H9 (cell line): Measurements from ENCODE around the gene RNU1-3. TPM values are rescaled to one million over a fixed set of nuclear protein-coding genes. Genes with fewer than 3 reads are reported as not detected.
A peak's percentile ranks its signal among the peaks of the same experiment; 100 is the strongest.
"Not testable (repeated sequence)": the region's sequence is repeated elsewhere in the genome, so short reads cannot be mapped to it uniquely, and the experiment has no call there.

Experiments used
- DNase-seq: peaks from one replicate; pipeline ENCODE4 v3.0.0-alpha.2; 2017
- H2AFZ ChIP-seq: one replicate; pipeline ENCODE4 v1.6.1; 2013; ENCODE audit warnings: mild to moderate bottlenecking, low read length, control low read depth, moderate library complexity
- H2AK5ac ChIP-seq: 2 replicates; pipeline ENCODE4 v1.6.1; 2013; ENCODE audit warnings: low read length, control low read depth, mixed read lengths; ENCODE audit not compliant: insufficient read length
- H2BK120ac ChIP-seq: one replicate; pipeline ENCODE4 v1.6.1; 2013; ENCODE audit warnings: low read depth, mild to moderate bottlenecking, low read length, control low read depth, inconsistent platforms; ENCODE audit not compliant: poor library complexity, severe bottlenecking
- H2BK12ac ChIP-seq: 2 replicates; pipeline ENCODE4 v1.6.1; 2013; ENCODE audit warnings: low read length, control low read depth, mixed read lengths, low read depth; ENCODE audit not compliant: insufficient read length
- H2BK15ac ChIP-seq: 2 replicates; pipeline ENCODE4 v1.6.1; 2013; ENCODE audit warnings: low read depth, low read length, control low read depth
- H2BK20ac ChIP-seq: one replicate; pipeline ENCODE4 v1.6.1; 2013; ENCODE audit warnings: low read depth, mild to moderate bottlenecking, low read length, control low read depth, inconsistent platforms; ENCODE audit not compliant: poor library complexity, severe bottlenecking
- H2BK5ac ChIP-seq: 2 replicates; pipeline ENCODE4 v1.6.1; 2013; ENCODE audit warnings: low read length, control low read depth, mixed read lengths; ENCODE audit not compliant: insufficient read length
- H3K14ac ChIP-seq: 2 replicates; pipeline ENCODE4 v1.6.1; 2013; ENCODE audit warnings: low read length, control low read depth; ENCODE audit not compliant: insufficient read depth
- H3K18ac ChIP-seq: 2 replicates; pipeline ENCODE4 v1.6.1; 2013; ENCODE audit warnings: low read depth, mild to moderate bottlenecking, mixed read lengths, low read length, control low read depth; ENCODE audit not compliant: insufficient read length
- H3K23ac ChIP-seq: 2 replicates; pipeline ENCODE4 v1.6.1; 2013; ENCODE audit warnings: low read length, control low read depth, mixed read lengths, low read depth; ENCODE audit not compliant: insufficient read length
- H3K23me2 ChIP-seq: 2 replicates; pipeline ENCODE4 v1.6.1; 2013; ENCODE audit warnings: low read depth, mild to moderate bottlenecking, mixed read lengths, low read length, control low read depth; ENCODE audit not compliant: insufficient read length, poor library complexity, severe bottlenecking
- H3K27ac ChIP-seq: 2 replicates; pipeline ENCODE4 v1.5.1; 2013; ENCODE audit warnings: low read length, control low read depth, mixed read lengths, low read depth; ENCODE audit not compliant: insufficient read length
- H3K27me3 ChIP-seq: 2 replicates; pipeline ENCODE4 v1.6.1; 2013; ENCODE audit warnings: low read length, control low read depth, inconsistent platforms; ENCODE audit not compliant: insufficient read depth
- H3K4ac ChIP-seq: 2 replicates; pipeline ENCODE4 v1.6.1; 2013; ENCODE audit warnings: low read depth, mild to moderate bottlenecking, control low read depth, inconsistent platforms, low read length, moderate library complexity
- H3K4me1 ChIP-seq: 2 replicates; pipeline ENCODE4 v1.6.1; 2013; ENCODE audit warnings: low read length, control low read depth, inconsistent platforms; ENCODE audit not compliant: insufficient read depth
- H3K4me2 ChIP-seq: 2 replicates; pipeline ENCODE4 v1.6.1; 2013; ENCODE audit warnings: low read length, control low read depth, mixed read lengths; ENCODE audit not compliant: insufficient read length, insufficient read depth
- H3K56ac ChIP-seq: 2 replicates; pipeline ENCODE4 v1.6.1; 2013; ENCODE audit warnings: low read depth, mild to moderate bottlenecking, mixed read lengths, low read length, control low read depth; ENCODE audit not compliant: insufficient read length
- H3K79me1 ChIP-seq: 2 replicates; pipeline ENCODE4 v1.6.1; 2013; ENCODE audit warnings: low read depth, mild to moderate bottlenecking, moderate library complexity, low read length, control low read depth, inconsistent platforms; ENCODE audit not compliant: insufficient read depth, poor library complexity, severe bottlenecking
- H3K79me2 ChIP-seq: 2 replicates; pipeline ENCODE4 v1.6.1; 2013; ENCODE audit warnings: low read length, control low read depth, inconsistent platforms; ENCODE audit not compliant: insufficient read depth
- H3K9ac ChIP-seq: 2 replicates; pipeline ENCODE4 v1.6.1; 2013; ENCODE audit warnings: low read length, control low read depth, mixed read lengths; ENCODE audit not compliant: insufficient read length; ENCODE audit errors: extremely low read depth
- H3K9me3 ChIP-seq: one replicate; pipeline ENCODE4 v1.6.1; 2013; ENCODE audit warnings: low read depth, low read length, inconsistent platforms; ENCODE audit not compliant: control insufficient read depth
- H3T11ph ChIP-seq: one replicate; pipeline ENCODE4 v1.6.1; 2013; ENCODE audit warnings: mild to moderate bottlenecking, low read length, control low read depth, inconsistent platforms
- H4K20me1 ChIP-seq: one replicate; pipeline ENCODE4 v1.6.1; 2013; ENCODE audit not compliant: control insufficient read depth, insufficient read length, insufficient read depth
- H4K5ac ChIP-seq: 2 replicates; pipeline ENCODE4 v1.6.1; 2013; ENCODE audit warnings: low read depth, mild to moderate bottlenecking, mixed read lengths, low read length, control low read depth; ENCODE audit not compliant: insufficient read length
- H4K8ac ChIP-seq: replicated peaks from 2 replicates; pipeline ENCODE4 v1.6.1; 2013; ENCODE audit warnings: low read length, control low read depth, mixed read lengths, low read depth; ENCODE audit not compliant: insufficient read length
- H4K91ac ChIP-seq: 2 replicates; pipeline ENCODE4 v1.6.1; 2013; ENCODE audit warnings: low read depth, mild to moderate bottlenecking, moderate library complexity, mixed read lengths, low read length, control low read depth; ENCODE audit not compliant: insufficient read length
- H3K27ac Mint-ChIP-seq, 3 experiments: 2 replicates in 2 of 3; 3 replicates in 1 of 3; pipeline ENCODE4 v1.8.0; 2020 to 2021; ENCODE audit warnings: mixed read lengths in 3 of 3, mild to moderate bottlenecking in 1 of 3, moderate library complexity in 1 of 3
- H3K27me3 Mint-ChIP-seq: 2 replicates; pipeline ENCODE4 v1.8.0; 2021; ENCODE audit warnings: low read depth, mild to moderate bottlenecking, moderate library complexity, mixed read lengths
- H3K36me3 Mint-ChIP-seq, 3 experiments: 2 replicates in 2 of 3; 3 replicates in 1 of 3; pipeline ENCODE4 v1.8.0; 2020 to 2021; ENCODE audit warnings: low read depth in 3 of 3, mixed read lengths in 3 of 3; ENCODE audit not compliant: insufficient read depth in 1 of 3
- H3K4me1 Mint-ChIP-seq, 2 experiments: 2 replicates each; pipeline ENCODE4 v1.8.0; 2020; ENCODE audit warnings: mixed read lengths in 2 of 2
- H3K4me3 Mint-ChIP-seq, 2 experiments: 2 replicates in 1 of 2; 3 replicates in 1 of 2; pipeline ENCODE4 v1.8.0; 2020 to 2021; ENCODE audit warnings: mild to moderate bottlenecking in 2 of 2, mixed read lengths in 2 of 2, moderate library complexity in 1 of 2
- H3K9me3 Mint-ChIP-seq, 2 experiments: 2 replicates in 1 of 2; 3 replicates in 1 of 2; pipeline ENCODE4 v1.8.0; 2020; ENCODE audit warnings: mild to moderate bottlenecking in 2 of 2, mixed read lengths in 2 of 2, moderate library complexity in 1 of 2
- WGBS: extraction: QIAGEN DNeasy Blood & Tissue Kit; methylation state at CpG from one replicate; pipeline ENCODE4 v1.1.7; 2013; ENCODE audit warnings: missing lambda C conversion rate, low lambda C conversion rate, mixed read lengths; ENCODE audit not compliant: insufficient read length; ENCODE audit errors: extremely low coverage; 5-methylcytosine and 5-hydroxymethylcytosine counted together
- total RNA-seq: library from RNA; stranded (reverse); gene quantifications from 2 replicates; pipeline ENCODE4 v1.2.1, GENCODE V29; 2021

RNU1-3 gene
- total RNA-seq, 1 experiment from 2014 or later: 2,051 TPM

DNA sequence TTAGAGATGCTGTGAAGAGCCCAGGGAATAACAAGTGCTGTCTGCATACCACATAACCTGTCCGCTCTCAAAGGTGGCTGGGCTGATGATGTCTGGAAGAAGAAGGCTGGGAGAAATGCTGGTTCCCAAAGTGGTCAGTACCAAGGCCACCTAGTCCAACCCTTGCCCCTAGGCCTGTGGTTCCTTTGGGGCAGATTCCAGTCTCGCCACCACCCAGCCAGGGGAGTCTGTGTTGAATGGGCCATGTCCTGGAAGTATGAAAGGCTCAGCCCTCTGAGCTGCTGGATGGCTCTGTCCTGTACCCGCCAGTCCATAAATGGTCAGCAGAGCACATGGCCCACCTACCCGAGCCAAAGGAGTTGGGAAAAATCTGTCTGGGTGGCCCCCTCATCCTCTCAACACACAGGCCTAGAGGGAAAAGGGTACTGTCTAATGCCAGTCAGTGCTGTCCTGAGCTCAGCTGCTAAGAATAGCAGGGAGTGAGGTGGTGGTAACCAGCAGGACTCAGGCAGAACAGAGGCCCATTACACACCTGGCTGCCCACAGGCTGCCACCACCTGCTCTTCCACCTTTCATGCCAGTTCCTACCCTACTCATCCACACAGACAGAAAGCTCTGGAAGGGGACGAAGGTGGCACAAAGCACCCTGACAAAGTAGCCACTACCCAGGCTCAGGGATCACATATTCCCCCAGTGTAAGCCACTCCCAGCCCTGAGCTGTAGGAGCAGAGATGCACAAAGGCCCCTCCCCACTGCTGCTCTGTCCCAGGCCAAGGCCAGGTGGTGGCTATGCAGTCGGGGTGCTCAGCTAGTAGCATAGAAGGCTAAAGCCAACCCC is 28.6 kb downstream of the RNU1-3 start:
- not testable (repeated sequence) for H4K8ac ChIP-seq, H3K27me3 ChIP-seq, H3K9me3 ChIP-seq, H3T11ph ChIP-seq, H2AK5ac ChIP-seq, H3K14ac ChIP-seq, H3K27ac ChIP-seq, H3K4me1 ChIP-seq, H3K18ac ChIP-seq, H2BK5ac ChIP-seq, H3K56ac ChIP-seq, H4K20me1 ChIP-seq, H4K5ac ChIP-seq, H3K23me2 ChIP-seq, H2BK20ac ChIP-seq, H3K79me1 ChIP-seq, H3K9ac ChIP-seq, H2BK120ac ChIP-seq, H3K9me3 Mint-ChIP-seq, H3K4me2 ChIP-seq, H3K27me3 Mint-ChIP-seq, H2AFZ ChIP-seq, H3K4ac ChIP-seq, H3K27ac Mint-ChIP-seq, H3K79me2 ChIP-seq, H3K4me1 Mint-ChIP-seq, H2BK15ac ChIP-seq, H2BK12ac ChIP-seq, H3K23ac ChIP-seq, H4K91ac ChIP-seq, DNase-seq, H3K4me3 Mint-ChIP-seq
- WGBS: no CpG with 5 or more reads among the region's 6 CpGs
- H3K36me3 Mint-ChIP-seq: peaks cover 8 to 17% (median 15%) of the 10 kb centered on the region in 3 experiments; a peak in 6 of 7 replicates

DNA sequence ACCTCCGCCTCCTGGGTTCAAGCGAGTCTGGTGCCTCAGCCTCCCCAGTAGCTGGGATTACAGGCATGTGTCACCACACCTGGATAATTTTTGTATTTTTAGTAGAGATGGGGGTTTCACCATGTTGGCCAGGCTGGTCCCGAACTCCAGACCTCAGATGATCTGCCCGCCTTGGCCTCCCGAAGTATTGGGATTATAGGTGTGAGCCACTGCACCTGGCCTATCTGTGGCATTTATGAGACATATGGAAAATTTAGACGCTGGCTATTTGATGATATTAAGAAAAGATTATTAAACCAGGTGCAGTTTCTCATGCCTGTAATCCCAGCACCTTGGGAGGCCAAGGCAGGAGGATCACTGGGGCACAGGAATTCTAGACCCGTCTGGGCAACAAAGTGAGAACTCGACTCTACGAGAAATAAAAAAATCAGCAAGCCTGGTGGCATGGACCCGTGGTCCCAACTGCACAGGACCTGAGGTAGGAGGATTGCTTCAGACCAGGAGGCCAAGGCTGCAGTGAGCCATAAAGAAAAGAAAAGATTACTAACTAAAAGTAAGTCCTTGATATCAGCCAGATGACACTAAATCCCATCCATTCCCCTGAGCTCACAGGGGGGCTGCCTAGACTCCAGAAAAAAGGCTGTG is 30.1 kb downstream of the RNU1-3 start:
- H3K14ac ChIP-seq, H3K27ac Mint-ChIP-seq, H3T11ph ChIP-seq, H3K4me3 Mint-ChIP-seq, H2BK20ac ChIP-seq, H4K5ac ChIP-seq, H2BK120ac ChIP-seq, H3K4me1 Mint-ChIP-seq, H3K9me3 Mint-ChIP-seq, H3K9ac ChIP-seq, H3K79me2 ChIP-seq, H2AFZ ChIP-seq, H3K18ac ChIP-seq, H2BK5ac ChIP-seq, H3K4me2 ChIP-seq, H4K91ac ChIP-seq, H3K23ac ChIP-seq, H3K27me3 ChIP-seq, H2BK12ac ChIP-seq, H4K20me1 ChIP-seq, H2AK5ac ChIP-seq, H3K27me3 Mint-ChIP-seq, H3K9me3 ChIP-seq, H3K56ac ChIP-seq, H2BK15ac ChIP-seq, H3K27ac ChIP-seq, H3K23me2 ChIP-seq, H4K8ac ChIP-seq, H3K79me1 ChIP-seq, H3K4me1 ChIP-seq: not testable (repeated sequence)
- DNase-seq: peak; percentile 22
- peak overlapping the region; percentile 24; the same call in 1 of the 2 replicates for H3K4ac ChIP-seq
- H3K36me3 Mint-ChIP-seq: peaks cover 17 to 32% (median 29%) of the 10 kb centered on the region in 3 experiments; a peak in 6 of 7 replicates
- whole genome bisulfite sequencing: no CpG with 5 or more reads among the region's 10 CpGs
